Natural killer cell (primary cell): ENCODE data around the gene RALY. TPM values are rescaled to one million over a fixed set of nuclear protein-coding genes. Genes with fewer than 3 reads are reported as not detected.

Experiments used
- ATAC-seq, 3 donors: fragments of 150-1000 bp in 2 of 3; fragments of 200-7000 bp in 1 of 3; cut with Tn5 transposase; 1 replicate in 1 of 3; 2 replicates in 2 of 3; pipeline ENCODE4 v1.10.0; 2021; ENCODE audit warnings: mild to moderate bottlenecking in 2 of 3, moderate library complexity in 2 of 3
- DNase-seq, 2 donors: peaks; one replicate each; pipeline versions ENCODE4 v3.0.0 to v3.0.0-alpha.2; 2013 to 2021; ENCODE audit warnings: mixed read lengths in 1 of 2
- H3K27ac ChIP-seq: one replicate; pipeline ENCODE4 v1.5.1; 2013; ENCODE audit warnings: mild to moderate bottlenecking, low read length
- H3K27me3 ChIP-seq: one replicate; pipeline ENCODE4 v1.6.1; 2013; ENCODE audit warnings: low read length; ENCODE audit not compliant: control insufficient read depth, insufficient read depth
- H3K36me3 ChIP-seq: one replicate; pipeline ENCODE4 v1.6.1; 2013; ENCODE audit warnings: low read length; ENCODE audit not compliant: control insufficient read depth, insufficient read depth
- H3K4me1 ChIP-seq: one replicate; pipeline ENCODE4 v1.6.1; 2013; ENCODE audit warnings: low read length; ENCODE audit not compliant: control insufficient read depth, insufficient read depth
- H3K4me3 ChIP-seq: one replicate; pipeline ENCODE4 v1.5.1; 2013; ENCODE audit warnings: low read length
- H3K9me3 ChIP-seq: one replicate; pipeline ENCODE4 v1.6.1; 2013; ENCODE audit warnings: low read length; ENCODE audit not compliant: control insufficient read depth, insufficient read depth
- H3K27ac Mint-ChIP-seq, 2 donors: one replicate each; pipeline ENCODE4 v1.8.0; 2022; ENCODE audit warnings: mild to moderate bottlenecking in 2 of 2, mixed read lengths in 2 of 2, moderate library complexity in 1 of 2
- H3K27me3 Mint-ChIP-seq, 2 donors: one replicate each; pipeline ENCODE4 v1.8.0; 2022; ENCODE audit warnings: low read depth in 2 of 2, mixed read lengths in 2 of 2
- H3K36me3 Mint-ChIP-seq: one replicate; pipeline ENCODE4 v1.8.0; 2022; ENCODE audit warnings: mixed read lengths
- H3K4me1 Mint-ChIP-seq, 2 donors: one replicate each; pipeline ENCODE4 v1.8.0; 2022; ENCODE audit warnings: mixed read lengths in 2 of 2
- H3K4me3 Mint-ChIP-seq: one replicate; pipeline ENCODE4 v1.8.0; 2022; ENCODE audit warnings: mild to moderate bottlenecking, moderate library complexity, mixed read lengths
- H3K9me3 Mint-ChIP-seq, 2 donors: one replicate each; pipeline ENCODE4 v1.8.0; 2022; ENCODE audit warnings: mixed read lengths in 2 of 2
- WGBS: methylation state at CpG from one replicate; pipeline ENCODE4 v1.1.7; 2013; ENCODE audit warnings: missing lambda C conversion rate; ENCODE audit not compliant: insufficient coverage; 5-methylcytosine and 5-hydroxymethylcytosine counted together
- intact Hi-C: fragments of 100-400 bp; cut with micrococcal nuclease; formaldehyde crosslinking; loops from one replicate; pipeline ENCODE4 v1.14.2; 2022
- total RNA-seq, 4 donors: library from RNA; stranded (reverse); fragments of 120-200 nt in 1 of 4; gene quantifications; one replicate each; pipeline versions ENCODE4 v1.2.3 to v1.2.4, GENCODE V29; 2013 to 2022
- TF ChIP-seq, protein P1 (sequence below): fragments of 200-600 bp; IDR thresholded peaks from one replicate; pipeline ENCODE4 v1.8.0; 2022; ENCODE audit warnings: antibody characterized with exemption

Gene RALY
- total RNA-seq, 3 donors from 2014 or later (not counting 1 experiment from before 2014, with no cell fraction given): 194 to 204 (median 198) TPM

DNA sequence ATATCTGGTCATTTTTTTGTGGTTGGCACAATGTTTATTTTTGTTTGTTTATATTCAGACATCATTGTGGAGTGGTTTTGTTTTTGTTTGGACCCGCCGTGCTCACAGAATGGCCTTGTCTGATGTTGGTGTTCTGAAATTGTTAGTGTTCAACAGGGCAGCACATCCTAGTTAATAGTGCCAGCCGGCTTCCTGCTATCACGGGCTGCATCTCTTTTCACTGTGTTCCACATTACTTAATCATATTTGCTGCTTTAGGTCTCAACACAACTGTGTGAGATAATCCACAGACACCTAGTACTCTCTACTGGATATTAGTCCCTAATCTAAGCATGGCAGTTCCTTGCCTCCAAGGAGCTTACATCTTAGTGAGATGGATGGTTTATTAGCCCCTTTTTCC is 121.1 kb downstream of the RALY start:
- Histone ChIP-seq H3K36me3 (no peaks in the 10 kb centered on the region), H3K27me3 (no peaks in the 10 kb centered on the region), H3K4me1 (peaks cover 20% of the 10 kb centered on the region), H3K4me3 (no peak overlapping the region), H3K27ac (no peak overlapping the region), H3K9me3 (no peaks in the 10 kb centered on the region)
- no peaks in the 10 kb centered on the region for H3K36me3 Mint-ChIP-seq
- H3K27me3 Mint-ChIP-seq: peaks cover 0 to 5% of the 10 kb centered on the region in 2 donors
- peak overlapping the region; percentile 54 for H3K4me3 Mint-ChIP-seq
- TF ChIP-seq, protein P1, sequence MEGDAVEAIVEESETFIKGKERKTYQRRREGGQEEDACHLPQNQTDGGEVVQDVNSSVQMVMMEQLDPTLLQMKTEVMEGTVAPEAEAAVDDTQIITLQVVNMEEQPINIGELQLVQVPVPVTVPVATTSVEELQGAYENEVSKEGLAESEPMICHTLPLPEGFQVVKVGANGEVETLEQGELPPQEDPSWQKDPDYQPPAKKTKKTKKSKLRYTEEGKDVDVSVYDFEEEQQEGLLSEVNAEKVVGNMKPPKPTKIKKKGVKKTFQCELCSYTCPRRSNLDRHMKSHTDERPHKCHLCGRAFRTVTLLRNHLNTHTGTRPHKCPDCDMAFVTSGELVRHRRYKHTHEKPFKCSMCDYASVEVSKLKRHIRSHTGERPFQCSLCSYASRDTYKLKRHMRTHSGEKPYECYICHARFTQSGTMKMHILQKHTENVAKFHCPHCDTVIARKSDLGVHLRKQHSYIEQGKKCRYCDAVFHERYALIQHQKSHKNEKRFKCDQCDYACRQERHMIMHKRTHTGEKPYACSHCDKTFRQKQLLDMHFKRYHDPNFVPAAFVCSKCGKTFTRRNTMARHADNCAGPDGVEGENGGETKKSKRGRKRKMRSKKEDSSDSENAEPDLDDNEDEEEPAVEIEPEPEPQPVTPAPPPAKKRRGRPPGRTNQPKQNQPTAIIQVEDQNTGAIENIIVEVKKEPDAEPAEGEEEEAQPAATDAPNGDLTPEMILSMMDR: no peak
- H3K27ac Mint-ChIP-seq: no peak overlapping the region
- no peaks in the 10 kb centered on the region for H3K9me3 Mint-ChIP-seq
- intact Hi-C loops: loop anchor here (5.0 kb wide), 1 partner anchor 48 kb away; no protein-coding TSS in a partner anchor
- 96% methylated on average over 4 of the region's 4 CpGs for WGBS
- no peak for DNase-seq
- ATAC-seq: no peak
- peaks cover 23 to 27% of the 10 kb centered on the region in 2 donors for H3K4me1 Mint-ChIP-seq

DNA sequence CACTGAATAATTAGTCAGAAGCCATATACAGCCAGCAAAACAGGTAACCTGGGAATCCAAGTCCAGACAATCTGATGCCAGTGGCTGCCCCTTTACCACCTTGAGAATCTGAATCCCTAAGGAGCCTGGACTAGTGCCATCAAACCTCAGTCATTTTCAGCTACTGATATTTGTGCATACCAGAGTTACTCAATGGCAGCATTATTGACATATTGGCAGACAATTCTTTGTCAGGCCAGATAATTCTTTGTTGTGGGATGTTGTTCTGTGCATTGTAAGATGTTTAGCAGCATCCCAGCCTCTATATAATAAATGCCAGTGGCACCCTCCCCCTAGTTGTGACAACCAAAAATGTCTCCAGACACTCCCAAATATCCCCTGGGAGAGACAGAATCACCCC is 121.5 kb downstream of the RALY start:
- ATAC-seq (no peak), DNase-seq (no peak)
- no peak overlapping the region for H3K27ac ChIP-seq
- H3K9me3 ChIP-seq: no peaks in the 10 kb centered on the region
- H3K9me3 Mint-ChIP-seq: no peaks in the 10 kb centered on the region
- H3K36me3 Mint-ChIP-seq: no peaks in the 10 kb centered on the region
- intact Hi-C loops: no loop called here
- peaks cover 0 to 5% of the 10 kb centered on the region in 2 donors for H3K27me3 Mint-ChIP-seq
- H3K4me1 ChIP-seq: peaks cover 18% of the 10 kb centered on the region
- no peak overlapping the region for H3K4me3 Mint-ChIP-seq
- no peaks in the 10 kb centered on the region for H3K36me3 ChIP-seq
- H3K27ac Mint-ChIP-seq: no peak overlapping the region
- no peaks in the 10 kb centered on the region for H3K27me3 ChIP-seq
- no peak overlapping the region for H3K4me3 ChIP-seq
- TF ChIP-seq, protein P1: no peak
- H3K4me1 Mint-ChIP-seq: peaks cover 21 to 24% of the 10 kb centered on the region in 2 donors

DNA sequence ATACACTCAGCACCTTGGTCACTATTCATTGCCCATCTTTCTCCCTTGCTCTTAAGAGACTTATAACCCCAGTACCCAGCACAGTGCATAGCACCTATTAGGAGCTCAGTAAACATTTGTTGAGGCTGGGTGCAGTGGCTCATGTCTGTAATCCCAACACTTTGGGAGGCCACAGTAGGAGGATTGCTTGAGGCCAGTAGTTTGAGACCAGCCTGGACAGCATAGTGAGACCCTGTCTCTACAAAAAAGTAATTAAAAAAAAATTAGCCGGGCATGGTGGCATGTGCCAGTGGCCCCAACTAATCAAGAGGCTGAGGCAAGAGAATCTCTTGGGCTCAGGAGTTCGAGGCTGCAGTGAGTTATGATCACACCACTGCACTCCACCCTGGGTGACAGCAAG is 126.5 kb downstream of the RALY start:
- intact Hi-C loops: no loop called here
- Histone ChIP-seq H3K4me1 (no peaks in the 10 kb centered on the region), H3K9me3 (no peaks in the 10 kb centered on the region), H3K4me3 (no peak overlapping the region), H3K27ac (no peak overlapping the region), H3K27me3 (no peaks in the 10 kb centered on the region), H3K36me3 (no peaks in the 10 kb centered on the region)
- DNase-seq (no peak), ATAC-seq (no peak)
- H3K36me3 Mint-ChIP-seq: no peaks in the 10 kb centered on the region
- H3K27ac Mint-ChIP-seq: no peak overlapping the region
- TF ChIP-seq, protein P1: no peak
- no peak overlapping the region for H3K4me3 Mint-ChIP-seq
- 78% methylated on average over 2 of the region's 2 CpGs for WGBS
- H3K9me3 Mint-ChIP-seq: no peaks in the 10 kb centered on the region
- peaks cover 0 to 8% of the 10 kb centered on the region in 2 donors for H3K27me3 Mint-ChIP-seq
- no peaks in the 10 kb centered on the region for H3K4me1 Mint-ChIP-seq

DNA sequence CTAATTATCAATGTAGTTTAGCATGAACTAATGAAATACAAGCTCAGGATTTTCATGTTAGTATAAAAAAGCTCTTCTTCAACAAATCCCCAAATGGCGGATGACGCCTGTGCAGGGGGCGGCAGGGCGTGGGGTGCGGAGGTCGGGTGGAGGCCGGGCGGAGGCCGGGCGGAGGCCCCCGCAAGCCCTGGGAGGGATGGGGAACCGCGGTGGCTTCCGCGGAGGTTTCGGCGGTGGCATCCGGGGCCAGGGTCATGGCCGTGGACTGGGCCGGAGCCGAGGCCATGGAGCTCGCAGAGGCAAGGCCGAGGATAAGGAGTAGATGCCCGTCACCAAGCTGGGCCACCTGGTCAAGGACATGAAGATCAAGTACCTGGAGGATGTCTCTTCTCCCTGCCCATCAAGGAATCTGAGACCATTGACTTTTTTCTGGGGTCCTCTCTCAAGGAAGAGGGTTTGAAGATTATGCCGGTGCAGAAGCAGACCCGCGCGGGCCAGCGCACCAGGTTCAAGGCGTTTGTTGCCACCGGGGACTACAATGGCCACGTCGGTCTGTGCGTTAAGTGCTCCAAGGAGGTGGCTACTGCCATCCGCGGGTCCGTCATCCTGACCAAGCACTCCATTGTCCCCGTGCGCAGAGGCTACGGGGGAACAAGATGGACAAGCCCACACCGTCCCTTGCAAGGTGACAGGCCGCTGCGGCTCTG is 128.7 kb downstream of the RALY start:
- intact Hi-C loops: no loop called here
- H3K27ac Mint-ChIP-seq: no peak overlapping the region
- 92% methylated on average over 43 of the region's 43 CpGs for WGBS

More for the DNA sequence above, 128.7 kb downstream of the RALY start:
- Mint-ChIP-seq H3K27me3 (peaks cover 8 to 15% of the 10 kb centered on the region in 2 donors), H3K4me3 (no peak overlapping the region), H3K4me1 (no peaks in the 10 kb centered on the region), H3K9me3 (no peaks in the 10 kb centered on the region), H3K36me3 (no peaks in the 10 kb centered on the region)
- no peaks in the 10 kb centered on the region for H3K4me1 ChIP-seq
- ATAC-seq: no peak
- no peak overlapping the region for H3K4me3 ChIP-seq
- DNase-seq: no peak
- H3K9me3 ChIP-seq: no peaks in the 10 kb centered on the region
- no peaks in the 10 kb centered on the region for H3K36me3 ChIP-seq
- no peak overlapping the region for H3K27ac ChIP-seq
- no peaks in the 10 kb centered on the region for H3K27me3 ChIP-seq
- TF ChIP-seq, protein P1: no peak
